CD4-positive, alpha-beta T cell treated with Interferon alpha-2 for 1 hour (primary cell): Measurements from ENCODE around the gene PRODH2.

Experiments
- DNase-seq, 2 donors: peaks; one replicate each; pipeline ENCODE4 v3.0.0-alpha.2; 2020 to 2022

PRODH2 gene

GRCh38 chr19:35757231-35757748 lies 55.4 kb downstream of the PRODH2 start:
- DNase-seq, result no peak

- no peak for DNase-seq
These were observed 56.0 kb downstream of the PRODH2 start, which contains the start of gene HSPB6 for GRCh38 chr19:35756377-35757230. Gene HSPB6 (minus strand): TSS chr19:35757029. CDS start chr19:35757008, 21 bp downstream.

- DNase-seq, result peak; percentile 54 to 75
These were observed 56.9 kb downstream of the PRODH2 start for GRCh38 chr19:35755550-35756376.

- no peak for DNase-seq
These were observed 57.5 kb downstream of the PRODH2 start for GRCh38 chr19:35755131-35755549.

GRCh38 chr19:35754370-35755130 lies 58.1 kb downstream of the PRODH2 start:
- no peak for DNase-seq

- no peak for DNase-seq
These were observed 58.8 kb downstream of the PRODH2 start for GRCh38 chr19:35753634-35754369.

GRCh38 chr19:35752746-35753350 lies 59.8 kb downstream of the PRODH2 start:
- no peak for DNase-seq

GRCh38 chr19:35751839-35752745 lies 60.6 kb downstream of the PRODH2 start:
- no peak for DNase-seq

- DNase-seq, result no peak
These were observed 62.5 kb downstream of the PRODH2 start for GRCh38 chr19:35750167-35750566.
